HG02852 (cell line): ENCODE data around the gene VKORC1.

Source experiments
- ATAC-seq: cut with Tn5 transposase; IDR thresholded peaks from one replicate; pipeline ENCODE4 v1.9.1; 2021; ENCODE audit warnings: mild to moderate bottlenecking, moderate library complexity; ENCODE audit not compliant: unreplicated experiment

The VKORC1 gene

DNA sequence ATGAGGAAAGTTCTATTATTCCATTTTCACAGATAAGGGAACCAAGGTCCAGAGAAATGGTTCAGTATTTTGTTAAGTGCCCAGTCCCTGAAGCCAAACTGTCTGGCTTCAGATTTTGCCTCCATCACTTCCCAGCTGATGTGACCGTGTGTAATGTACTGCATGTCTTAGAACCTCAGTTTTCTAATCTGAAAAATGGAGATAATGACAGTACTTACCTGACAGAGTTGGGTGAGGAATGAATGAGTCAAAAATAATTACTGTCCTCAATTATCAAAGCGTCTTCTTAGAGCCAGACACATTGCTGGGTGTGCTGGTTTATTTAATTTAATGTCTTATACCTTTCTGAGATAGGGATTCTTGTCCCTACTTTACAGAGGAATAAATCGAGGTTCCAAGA lies 27.3 kb downstream of the VKORC1 start:
- ATAC-seq, result no peak

DNA sequence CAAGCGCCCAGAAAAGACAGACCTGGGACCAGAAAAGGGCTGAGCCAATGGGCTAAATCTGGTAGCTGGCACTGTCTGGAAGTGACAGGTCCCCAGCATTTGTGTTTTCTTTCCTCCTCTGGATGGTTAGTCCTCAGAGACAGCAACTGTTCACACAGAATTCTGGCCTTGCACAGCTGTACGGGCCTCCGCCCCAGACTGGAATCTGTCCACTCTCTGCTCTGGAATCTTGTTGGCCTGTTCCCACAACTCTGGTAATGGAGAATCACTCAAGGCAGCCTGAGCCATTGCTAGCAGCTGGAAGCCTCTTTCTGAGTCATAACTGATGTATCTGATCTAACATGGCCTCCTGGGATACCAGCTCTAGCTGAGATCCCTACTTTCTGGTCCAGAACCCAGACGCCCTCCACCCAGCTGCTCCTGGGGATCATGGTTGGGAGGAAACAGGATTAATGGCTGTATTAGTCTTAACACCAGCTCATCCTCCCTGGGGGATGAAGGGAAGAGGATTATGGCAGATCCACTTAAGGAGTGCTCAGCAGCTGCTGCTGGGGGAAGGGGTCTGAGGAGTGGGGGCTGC lies 29.6 kb downstream of the VKORC1 start:
- ATAC-seq, result no peak

DNA sequence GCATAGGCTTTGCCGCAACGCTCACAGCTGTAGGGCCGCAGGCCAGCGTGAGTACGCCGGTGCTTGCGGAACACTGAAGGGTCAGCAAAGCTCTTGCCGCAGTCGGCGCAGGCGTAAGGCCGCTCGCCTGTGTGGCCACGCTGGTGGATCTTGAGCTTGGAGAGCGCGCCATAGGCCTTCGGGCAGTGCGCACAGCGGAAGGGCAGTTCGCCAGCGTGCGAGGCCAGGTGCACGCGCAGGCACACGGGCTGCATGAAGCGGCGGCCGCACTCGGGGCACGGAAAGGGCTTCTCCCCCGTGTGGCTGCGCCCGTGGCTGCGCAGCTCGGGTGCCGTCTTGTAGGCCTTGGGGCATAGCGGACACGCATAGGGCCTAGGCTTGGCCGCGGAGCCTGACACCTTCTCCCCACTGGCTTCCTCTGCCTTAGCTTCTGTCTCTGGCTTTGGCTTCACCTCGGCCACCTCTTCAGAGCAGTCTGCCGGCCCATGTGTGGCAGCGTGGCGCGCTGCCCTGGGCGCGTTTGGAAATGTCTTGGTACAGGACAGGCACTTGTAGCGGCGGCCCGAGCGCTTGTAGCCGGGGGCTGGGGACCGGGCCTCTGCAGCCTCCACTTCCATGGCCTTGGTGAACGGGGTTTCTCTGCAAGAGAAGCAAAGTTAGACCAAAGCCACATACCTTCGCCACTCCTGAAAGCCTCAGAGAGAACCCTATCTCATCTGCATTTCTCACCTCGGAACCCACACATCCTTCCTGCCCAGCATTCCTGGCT lies 30.6 kb downstream of the VKORC1 start:
- no peak for ATAC-seq

DNA sequence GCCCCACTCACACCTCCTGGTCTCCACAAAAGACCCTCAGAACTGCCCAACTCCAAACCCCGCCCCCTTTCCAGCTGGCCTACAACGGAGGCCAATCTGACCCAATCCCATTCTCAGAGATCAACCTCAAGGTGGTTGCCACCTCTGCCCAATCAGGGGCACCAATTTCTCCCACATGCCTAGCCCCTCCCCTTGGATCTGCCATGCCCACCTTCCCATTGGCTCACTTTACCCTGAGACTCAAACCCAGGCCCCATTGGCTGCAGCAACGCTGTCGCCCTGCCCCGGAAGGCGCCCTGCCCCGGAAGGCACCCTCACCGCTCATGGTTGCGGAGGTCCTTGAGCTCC lies 31.1 kb downstream of the VKORC1 start:
- no peak for ATAC-seq

DNA sequence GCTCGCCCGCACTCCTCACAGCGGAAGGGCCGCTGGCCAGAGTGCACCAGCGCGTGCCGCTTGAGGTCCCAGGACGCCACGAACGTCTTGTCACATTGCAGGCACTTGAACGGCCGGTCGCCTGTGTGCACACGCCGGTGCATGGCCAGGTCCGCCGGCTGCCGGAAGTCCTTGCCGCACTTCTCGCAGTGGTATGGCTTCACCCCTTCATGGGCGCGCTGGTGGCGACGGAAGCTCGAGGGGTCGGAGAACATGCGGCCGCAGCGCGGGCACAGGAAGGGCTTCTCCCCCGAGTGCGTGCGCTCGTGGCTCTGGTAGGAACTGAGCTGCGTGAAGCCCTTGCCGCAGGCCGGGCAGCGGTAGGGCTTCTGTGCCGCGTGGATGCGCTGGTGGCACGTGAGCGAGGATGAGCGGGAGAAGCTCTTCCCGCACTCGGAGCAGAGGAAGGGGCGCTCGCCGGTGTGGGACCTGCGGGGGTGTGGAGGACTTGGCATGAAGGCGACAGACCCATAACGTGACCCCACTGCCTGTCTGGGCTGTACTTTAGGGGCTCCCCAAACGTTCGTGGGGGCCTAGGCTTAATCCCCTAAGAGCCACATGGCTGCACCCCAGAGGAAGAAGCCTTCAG lies 32.7 kb downstream of the VKORC1 start:
- no peak for ATAC-seq

DNA sequence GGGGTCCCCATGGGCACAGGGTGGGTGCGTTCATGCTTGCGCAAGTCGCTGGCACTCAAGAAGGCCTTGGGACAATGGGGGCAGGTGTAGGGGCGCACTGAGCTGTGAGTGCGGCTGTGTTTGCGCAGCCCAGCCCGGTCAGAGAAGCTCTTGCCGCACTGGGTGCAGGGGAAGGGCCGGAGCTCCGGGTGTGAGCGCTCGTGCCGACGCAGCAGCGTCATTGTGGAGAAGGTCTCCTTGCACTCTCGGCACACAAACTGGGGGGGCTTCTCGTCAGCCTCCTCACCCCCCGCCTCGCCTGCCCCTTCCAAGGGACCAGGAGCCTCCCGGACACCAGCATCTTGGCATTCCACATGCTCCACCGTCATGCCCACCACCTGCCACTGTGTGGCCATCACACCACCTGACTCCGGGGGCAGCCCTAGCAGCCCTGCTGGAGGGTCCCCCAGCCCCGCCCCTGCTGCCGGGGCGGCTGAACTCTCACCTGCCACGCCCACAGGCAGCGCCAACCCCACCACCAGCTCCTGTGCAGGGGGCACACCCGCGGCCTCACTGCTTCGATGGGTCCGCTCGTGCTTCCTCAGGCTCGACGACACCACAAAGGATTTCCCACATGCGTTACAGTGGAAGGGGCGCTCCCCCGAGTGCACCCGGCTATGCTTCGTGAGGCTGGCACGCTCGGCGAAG lies 33.3 kb downstream of the VKORC1 start:
- no peak for ATAC-seq

DNA sequence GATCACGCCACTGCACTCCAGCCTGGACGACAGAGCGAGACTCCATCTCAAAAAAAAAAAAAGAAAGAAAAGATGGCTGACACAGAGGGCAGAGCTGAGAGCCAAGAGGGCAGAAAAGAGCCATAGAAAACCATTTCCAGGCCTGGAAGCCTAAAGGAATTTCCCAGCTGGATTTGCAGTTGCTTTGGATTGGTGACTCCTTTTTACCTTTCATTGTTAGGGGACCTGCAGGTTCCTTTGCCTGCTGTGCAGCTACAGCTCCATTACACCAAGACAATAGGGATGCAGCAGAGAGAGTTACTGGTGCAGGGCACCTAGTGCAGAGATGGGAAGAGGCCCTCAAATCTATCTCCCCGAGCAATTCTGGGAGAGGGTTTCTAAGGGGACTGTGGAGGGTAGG lies 39.0 kb downstream of the VKORC1 start:
- ATAC-seq, result no peak

DNA sequence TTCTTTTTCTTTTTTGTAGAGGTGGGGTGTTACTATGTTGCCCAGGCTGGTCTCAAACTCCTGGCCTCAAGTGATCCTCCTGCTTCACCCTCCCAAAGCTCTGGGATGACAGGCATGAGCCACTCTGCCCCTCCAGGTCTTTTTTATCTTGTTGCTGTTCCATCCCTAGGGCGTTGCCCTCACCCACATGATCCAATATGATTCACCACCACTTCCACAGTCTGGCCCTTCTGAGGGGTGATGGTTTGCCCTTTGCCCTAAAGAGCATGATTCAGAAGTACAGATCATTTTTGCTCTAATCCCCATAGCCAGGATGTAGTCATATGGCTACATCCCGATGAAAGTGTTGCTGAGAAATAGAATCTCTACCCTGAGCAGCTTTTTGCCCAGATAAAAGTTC lies 42.5 kb downstream of the VKORC1 start:
- ATAC-seq, result no peak

DNA sequence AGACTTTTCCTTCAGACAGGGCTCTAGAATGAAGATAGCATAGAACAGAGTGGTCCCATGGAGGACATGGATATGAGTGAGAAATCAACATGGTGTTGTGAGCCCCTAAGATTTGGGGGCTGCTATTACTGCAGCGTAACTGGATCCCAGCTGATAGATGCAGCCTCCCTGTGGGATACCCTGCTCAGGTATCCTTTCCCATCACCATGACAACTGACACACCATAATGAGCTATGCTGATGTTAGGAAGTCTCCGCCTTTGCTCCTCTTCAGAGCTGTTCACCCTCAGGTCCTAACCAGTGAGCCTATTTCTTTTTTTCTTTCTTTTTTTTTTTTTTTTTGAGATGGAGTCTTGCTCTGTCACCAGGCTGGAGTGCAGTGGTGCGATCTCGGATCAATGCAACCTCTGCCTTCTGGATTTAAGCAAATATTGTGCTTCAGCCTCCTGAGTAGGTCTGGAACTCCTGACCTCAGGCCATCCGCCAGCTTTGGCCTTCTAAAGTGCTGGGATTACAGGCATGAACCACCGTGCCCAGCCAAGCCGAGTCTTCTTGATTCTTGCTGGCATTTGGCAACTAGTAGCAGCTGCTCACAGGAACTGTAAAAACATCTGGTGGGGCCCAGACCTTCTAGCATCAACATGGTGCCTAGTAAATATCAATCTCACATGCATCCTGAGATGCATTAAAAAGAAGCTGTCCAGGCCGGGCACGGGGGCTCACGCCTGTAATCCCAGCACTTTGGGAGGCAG lies 44.1 kb downstream of the VKORC1 start:
- ATAC-seq, result no peak

DNA sequence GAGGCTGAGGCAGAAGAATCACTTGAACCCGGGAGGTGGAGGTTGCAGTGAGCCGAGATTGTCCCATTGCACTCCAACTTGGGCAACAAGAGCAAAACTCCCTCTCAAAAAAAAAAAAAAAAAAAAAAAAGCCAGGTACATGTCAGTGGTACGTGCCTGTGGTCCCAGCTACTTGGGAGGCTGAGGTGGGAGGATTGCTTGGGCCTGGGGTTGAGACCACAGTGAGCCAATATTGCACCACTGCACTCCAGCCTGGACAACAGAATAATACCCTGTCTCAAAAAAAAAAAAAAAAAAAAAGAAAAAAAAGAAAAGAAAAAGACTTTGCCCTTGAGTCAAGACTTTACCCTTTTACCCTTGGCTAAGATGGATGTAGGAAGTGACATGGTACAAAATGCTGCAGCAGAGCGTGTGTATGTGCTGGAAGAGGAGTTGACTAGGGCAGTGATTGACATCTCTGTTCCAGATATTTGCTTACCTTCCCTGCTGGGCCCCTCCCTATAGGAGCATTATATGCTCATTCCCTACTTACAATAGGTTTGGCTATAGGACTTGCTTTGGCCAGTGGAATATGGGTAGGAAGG lies 50.6 kb downstream of the VKORC1 start:
- no peak for ATAC-seq

DNA sequence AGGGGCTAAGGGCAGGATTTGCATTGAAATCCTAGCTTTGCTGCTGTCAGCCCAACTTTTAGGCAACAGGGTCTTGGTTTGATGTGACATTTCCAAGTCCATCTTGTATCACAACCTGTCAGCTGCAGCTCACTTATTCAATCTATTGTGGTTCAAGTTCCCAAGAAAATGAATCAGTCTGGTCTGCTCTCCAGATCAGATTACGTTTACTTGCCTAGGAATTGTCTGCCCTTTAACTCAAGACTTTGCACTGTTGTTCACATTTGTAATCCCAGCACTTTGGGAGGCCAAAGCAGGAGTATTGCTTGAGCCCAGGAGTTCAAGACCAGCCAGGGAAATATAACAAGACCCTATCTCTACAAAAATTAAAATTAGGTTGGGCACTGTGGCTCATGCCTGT lies 51.2 kb downstream of the VKORC1 start:
- no peak for ATAC-seq

DNA sequence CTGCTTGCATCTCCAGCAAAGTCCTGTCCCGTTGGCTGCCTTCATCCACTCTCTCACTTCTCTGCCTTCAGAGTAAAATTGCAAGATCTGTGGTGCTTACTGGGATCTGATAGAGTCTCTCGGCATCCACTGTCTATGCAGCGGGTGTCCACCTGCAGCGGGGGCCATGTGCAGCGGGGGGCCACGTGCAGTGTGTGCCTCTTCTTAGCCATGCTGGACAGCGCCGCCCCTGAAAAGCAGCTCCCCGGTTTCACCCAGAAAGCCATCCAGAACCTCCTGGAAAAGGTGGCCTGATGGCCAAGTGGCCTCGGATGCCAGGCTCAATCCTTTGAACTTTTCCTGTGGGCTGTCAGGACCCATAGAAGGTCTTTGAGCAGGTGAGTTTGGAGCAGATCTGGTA lies 51.7 kb downstream of the VKORC1 start:
- no peak for ATAC-seq
